ENCODE data around the gene C5orf24.
"Not testable (repeated sequence)": the region's sequence is repeated elsewhere in the genome, so short reads cannot be mapped to it uniquely, and the experiment has no call there.

GRCh38 chr5:134880937-134881336, 35.2 kb downstream of the C5orf24 start:
- not testable (repeated sequence) for TF ChIP-seq CTCF (IDR thresholded peaks at IDR 0.05; ENCODE audit: low read depth, low read length, poor library complexity, severe bottlenecking); EZH2phosphoT487 (IDR thresholded peaks at IDR 0.05; ENCODE audit: borderline replicate concordance, low read length)

Measured in DOHH2 (cell line).